HEK293 (cell line): ENCODE results near the gene SLC24A2.

Experiments
- FEZF1 ChIP-seq: fragments of 450-650 bp; formaldehyde crosslinking; IDR thresholded peaks from 2 replicates; pipeline ENCODE4 v1.5.1; 2016; ENCODE audit warnings: missing biosample characterization, missing genetic modification characterization
- TCF7L2 ChIP-seq: IDR thresholded peaks from 2 replicates; pipeline ENCODE4 v1.6.1; 2011; ENCODE audit warnings: low read depth, mild to moderate bottlenecking, inconsistent platforms, low read length, moderate library complexity, borderline replicate concordance
- ZNF138 ChIP-seq: fragments of 450-650 bp; formaldehyde crosslinking; IDR thresholded peaks from 2 replicates; pipeline ENCODE4 v1.5.1; 2016; ENCODE audit warnings: missing biosample characterization, missing genetic modification characterization, borderline replicate concordance
- TF ChIP-seq, protein P1 (sequence below): fragments of 450-650 bp; formaldehyde crosslinking; IDR thresholded peaks from 2 replicates; pipeline ENCODE4 v1.5.0; 2017; ENCODE audit warnings: missing biosample characterization, missing genetic modification characterization, borderline replicate concordance
- TF ChIP-seq, protein P2 (sequence below): fragments of 450-650 bp; formaldehyde crosslinking; IDR thresholded peaks from 2 replicates; pipeline ENCODE4 v1.5.1; 2016; ENCODE audit warnings: missing biosample characterization, missing genetic modification characterization
- TF ChIP-seq, protein P3 (sequence below): fragments of 450-650 bp; formaldehyde crosslinking; IDR thresholded peaks from 2 replicates; pipeline ENCODE4 v1.5.1; 2016; ENCODE audit warnings: missing biosample characterization, missing genetic modification characterization

DNA sequence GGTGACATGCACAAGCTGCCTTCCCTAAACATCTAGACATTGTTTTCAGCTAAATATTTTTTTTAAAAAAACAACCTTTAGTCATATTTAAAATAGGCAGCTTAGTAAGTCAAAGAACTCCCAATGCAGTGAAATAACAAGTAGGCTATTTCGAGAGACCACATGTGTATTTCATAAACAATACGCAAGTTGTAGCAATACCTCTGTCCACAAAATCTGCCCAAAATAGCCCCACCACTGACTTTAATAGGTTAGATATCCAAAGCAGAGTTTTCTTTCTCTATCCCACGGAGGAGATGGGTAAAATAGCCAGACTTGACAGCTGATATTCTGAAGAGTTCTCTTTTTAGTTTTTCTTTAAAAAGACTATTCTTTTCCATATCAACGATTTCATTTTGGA lies 1.2 kb downstream of the SLC24A2 start:
- TF ChIP-seq FEZF1 (tag by site-specific recombination) (no peak), TCF7L2 (no peak), ZNF138 (no peak)
- TF ChIP-seq, protein P1, sequence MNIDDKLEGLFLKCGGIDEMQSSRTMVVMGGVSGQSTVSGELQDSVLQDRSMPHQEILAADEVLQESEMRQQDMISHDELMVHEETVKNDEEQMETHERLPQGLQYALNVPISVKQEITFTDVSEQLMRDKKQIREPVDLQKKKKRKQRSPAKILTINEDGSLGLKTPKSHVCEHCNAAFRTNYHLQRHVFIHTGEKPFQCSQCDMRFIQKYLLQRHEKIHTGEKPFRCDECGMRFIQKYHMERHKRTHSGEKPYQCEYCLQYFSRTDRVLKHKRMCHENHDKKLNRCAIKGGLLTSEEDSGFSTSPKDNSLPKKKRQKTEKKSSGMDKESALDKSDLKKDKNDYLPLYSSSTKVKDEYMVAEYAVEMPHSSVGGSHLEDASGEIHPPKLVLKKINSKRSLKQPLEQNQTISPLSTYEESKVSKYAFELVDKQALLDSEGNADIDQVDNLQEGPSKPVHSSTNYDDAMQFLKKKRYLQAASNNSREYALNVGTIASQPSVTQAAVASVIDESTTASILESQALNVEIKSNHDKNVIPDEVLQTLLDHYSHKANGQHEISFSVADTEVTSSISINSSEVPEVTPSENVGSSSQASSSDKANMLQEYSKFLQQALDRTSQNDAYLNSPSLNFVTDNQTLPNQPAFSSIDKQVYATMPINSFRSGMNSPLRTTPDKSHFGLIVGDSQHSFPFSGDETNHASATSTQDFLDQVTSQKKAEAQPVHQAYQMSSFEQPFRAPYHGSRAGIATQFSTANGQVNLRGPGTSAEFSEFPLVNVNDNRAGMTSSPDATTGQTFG = no peak
- TF ChIP-seq, protein P2, sequence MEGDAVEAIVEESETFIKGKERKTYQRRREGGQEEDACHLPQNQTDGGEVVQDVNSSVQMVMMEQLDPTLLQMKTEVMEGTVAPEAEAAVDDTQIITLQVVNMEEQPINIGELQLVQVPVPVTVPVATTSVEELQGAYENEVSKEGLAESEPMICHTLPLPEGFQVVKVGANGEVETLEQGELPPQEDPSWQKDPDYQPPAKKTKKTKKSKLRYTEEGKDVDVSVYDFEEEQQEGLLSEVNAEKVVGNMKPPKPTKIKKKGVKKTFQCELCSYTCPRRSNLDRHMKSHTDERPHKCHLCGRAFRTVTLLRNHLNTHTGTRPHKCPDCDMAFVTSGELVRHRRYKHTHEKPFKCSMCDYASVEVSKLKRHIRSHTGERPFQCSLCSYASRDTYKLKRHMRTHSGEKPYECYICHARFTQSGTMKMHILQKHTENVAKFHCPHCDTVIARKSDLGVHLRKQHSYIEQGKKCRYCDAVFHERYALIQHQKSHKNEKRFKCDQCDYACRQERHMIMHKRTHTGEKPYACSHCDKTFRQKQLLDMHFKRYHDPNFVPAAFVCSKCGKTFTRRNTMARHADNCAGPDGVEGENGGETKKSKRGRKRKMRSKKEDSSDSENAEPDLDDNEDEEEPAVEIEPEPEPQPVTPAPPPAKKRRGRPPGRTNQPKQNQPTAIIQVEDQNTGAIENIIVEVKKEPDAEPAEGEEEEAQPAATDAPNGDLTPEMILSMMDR (tag by site-specific recombination) = no peak
- TF ChIP-seq, protein P3, sequence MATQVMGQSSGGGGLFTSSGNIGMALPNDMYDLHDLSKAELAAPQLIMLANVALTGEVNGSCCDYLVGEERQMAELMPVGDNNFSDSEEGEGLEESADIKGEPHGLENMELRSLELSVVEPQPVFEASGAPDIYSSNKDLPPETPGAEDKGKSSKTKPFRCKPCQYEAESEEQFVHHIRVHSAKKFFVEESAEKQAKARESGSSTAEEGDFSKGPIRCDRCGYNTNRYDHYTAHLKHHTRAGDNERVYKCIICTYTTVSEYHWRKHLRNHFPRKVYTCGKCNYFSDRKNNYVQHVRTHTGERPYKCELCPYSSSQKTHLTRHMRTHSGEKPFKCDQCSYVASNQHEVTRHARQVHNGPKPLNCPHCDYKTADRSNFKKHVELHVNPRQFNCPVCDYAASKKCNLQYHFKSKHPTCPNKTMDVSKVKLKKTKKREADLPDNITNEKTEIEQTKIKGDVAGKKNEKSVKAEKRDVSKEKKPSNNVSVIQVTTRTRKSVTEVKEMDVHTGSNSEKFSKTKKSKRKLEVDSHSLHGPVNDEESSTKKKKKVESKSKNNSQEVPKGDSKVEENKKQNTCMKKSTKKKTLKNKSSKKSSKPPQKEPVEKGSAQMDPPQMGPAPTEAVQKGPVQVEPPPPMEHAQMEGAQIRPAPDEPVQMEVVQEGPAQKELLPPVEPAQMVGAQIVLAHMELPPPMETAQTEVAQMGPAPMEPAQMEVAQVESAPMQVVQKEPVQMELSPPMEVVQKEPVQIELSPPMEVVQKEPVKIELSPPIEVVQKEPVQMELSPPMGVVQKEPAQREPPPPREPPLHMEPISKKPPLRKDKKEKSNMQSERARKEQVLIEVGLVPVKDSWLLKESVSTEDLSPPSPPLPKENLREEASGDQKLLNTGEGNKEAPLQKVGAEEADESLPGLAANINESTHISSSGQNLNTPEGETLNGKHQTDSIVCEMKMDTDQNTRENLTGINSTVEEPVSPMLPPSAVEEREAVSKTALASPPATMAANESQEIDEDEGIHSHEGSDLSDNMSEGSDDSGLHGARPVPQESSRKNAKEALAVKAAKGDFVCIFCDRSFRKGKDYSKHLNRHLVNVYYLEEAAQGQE = no peak
